ENCODE data around the gene CPNE8. TPM values are rescaled to one million over a fixed set of nuclear protein-coding genes. Genes with fewer than 3 reads are reported as not detected.

The CPNE8 gene
- total RNA-seq, 4 donors from 2014 or later, result 10.5 to 18.1 (median 15.1) TPM

GRCh38 chr12:38690646-38691045 is 214.7 kb downstream of the CPNE8 start:
- no peaks in the 10 kb centered on the region for H3K27me3 ChIP-seq
- TF ChIP-seq CTCF (IDR thresholded peaks at IDR 0.05), result no peak
- TF ChIP-seq POLR2A (IDR thresholded peaks at IDR 0.05), result no peak
- no peaks in the 10 kb centered on the region for H3K9me3 ChIP-seq
- no peak for DNase-seq
- no peak overlapping the region for H3K27ac ChIP-seq
- intact Hi-C loops (cut with DNase I), result no loop called here
- H3K4me1 ChIP-seq, result no peaks in the 10 kb centered on the region
- no peak overlapping the region for H3K4me3 ChIP-seq
- H3K36me3 ChIP-seq, result peaks cover 0 to 9% (median 0%) of the 10 kb centered on the region in 3 donors

GRCh38 chr12:38689704-38690103 is 215.7 kb downstream of the CPNE8 start:
- TF ChIP-seq CTCF (IDR thresholded peaks at IDR 0.05) (no peak), POLR2A (IDR thresholded peaks at IDR 0.05) (no peak)

GRCh38 chr12:38689195-38689594 is 216.2 kb downstream of the CPNE8 start:
- TF ChIP-seq POLR2A (IDR thresholded peaks at IDR 0.05), result no peak
- no peak for TF ChIP-seq CTCF (IDR thresholded peaks at IDR 0.05)
- Histone ChIP-seq H3K4me1 (no peaks in the 10 kb centered on the region), H3K36me3 (peaks cover 0 to 15% (median 0%) of the 10 kb centered on the region in 3 donors), H3K4me3 (no peak overlapping the region), H3K27ac (no peak overlapping the region), H3K9me3 (no peaks in the 10 kb centered on the region), H3K27me3 (no peaks in the 10 kb centered on the region)
- no peak for DNase-seq
- intact Hi-C loops (cut with DNase I), result no loop called here
- WGBS, 2 donors, result 62 to 75% methylated on average over 1 of the region's 1 CpG

More at GRCh38 chr12:38689704-38690103, 215.7 kb downstream of the CPNE8 start:
- intact Hi-C loops (cut with DNase I), result no loop called here
- WGBS, 2 donors, result 77 to 78% methylated on average over 5 of the region's 5 CpGs
- Histone ChIP-seq H3K27me3 (no peaks in the 10 kb centered on the region), H3K36me3 (peaks cover 0 to 9% (median 0%) of the 10 kb centered on the region in 3 donors), H3K27ac (no peak overlapping the region), H3K4me3 (no peak overlapping the region), H3K4me1 (no peaks in the 10 kb centered on the region), H3K9me3 (no peaks in the 10 kb centered on the region)
- DNase-seq, result no peak

DNA sequence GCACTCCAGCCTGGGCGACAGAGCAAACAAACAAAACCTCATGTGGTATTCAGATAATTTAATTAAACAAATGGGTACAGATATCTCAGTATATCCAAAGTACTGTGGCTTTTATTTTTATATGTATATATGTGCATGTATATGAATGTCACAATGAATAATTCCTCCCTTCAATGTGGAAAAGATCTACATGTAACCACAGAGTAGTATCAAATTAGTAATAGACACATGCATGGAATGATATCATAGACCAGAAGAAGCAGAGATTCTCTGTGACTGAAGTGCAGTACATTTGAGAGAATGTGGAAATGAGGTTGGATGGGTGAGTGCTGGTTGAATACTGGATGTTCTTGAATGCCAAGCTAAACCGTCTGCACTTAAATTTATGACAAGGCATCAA is 222.9 kb downstream of the CPNE8 start:
- DNase-seq, result no peak
- 82 to 84% methylated on average over 1 to 2 of the region's 2 CpGs for WGBS, 2 donors
- H3K4me3 ChIP-seq, result no peak overlapping the region
- no peaks in the 10 kb centered on the region for H3K9me3 ChIP-seq
- H3K36me3 ChIP-seq, result peaks cover 0 to 17% (median 0%) of the 10 kb centered on the region in 3 donors
- no peaks in the 10 kb centered on the region for H3K4me1 ChIP-seq
- no peaks in the 10 kb centered on the region for H3K27me3 ChIP-seq
- intact Hi-C loops (cut with DNase I), result no loop called here
- TF ChIP-seq CTCF (IDR thresholded peaks at IDR 0.05), result no peak
- TF ChIP-seq POLR2A (IDR thresholded peaks at IDR 0.05), result no peak
- no peak overlapping the region for H3K27ac ChIP-seq

DNA sequence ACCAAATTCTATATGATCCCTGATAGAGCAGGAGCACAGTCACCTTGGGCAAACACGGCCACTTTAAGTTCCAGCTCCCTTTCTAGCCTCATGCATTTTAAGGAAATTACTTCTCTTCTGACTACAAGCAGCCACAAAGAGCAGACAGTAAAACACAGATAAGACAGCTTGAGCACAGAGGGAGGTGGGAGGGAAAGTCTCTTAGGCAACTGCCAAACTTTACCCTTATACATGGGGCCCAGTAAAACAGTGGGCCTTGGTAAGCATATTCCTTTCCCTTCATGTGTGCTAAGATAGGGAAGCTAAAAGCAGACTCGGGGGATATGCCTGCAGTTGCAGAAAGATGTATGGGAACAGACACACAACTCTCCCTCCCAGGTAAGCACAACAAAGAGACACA is 235.9 kb downstream of the CPNE8 start:
- Histone ChIP-seq H3K4me1 (no peaks in the 10 kb centered on the region), H3K27ac (no peak overlapping the region), H3K9me3 (no peaks in the 10 kb centered on the region), H3K36me3 (peaks cover 0 to 20% (median 0%) of the 10 kb centered on the region in 3 donors), H3K4me3 (no peak overlapping the region), H3K27me3 (no peaks in the 10 kb centered on the region)
- intact Hi-C loops (cut with DNase I), result no loop called here
- DNase-seq, result no peak
- no peak for TF ChIP-seq POLR2A (IDR thresholded peaks at IDR 0.05)
- TF ChIP-seq CTCF (IDR thresholded peaks at IDR 0.05), result no peak
- WGBS, 2 donors, result 70 to 94% methylated on average over 2 of the region's 2 CpGs
